H9 (cell line): ENCODE measurements around the gene MAP3K10. TPM values are rescaled to one million over a fixed set of nuclear protein-coding genes. Genes with fewer than 3 reads are reported as not detected.
A peak's percentile ranks its signal among the peaks of the same experiment; 100 is the strongest.

ENCODE experiments used
- DNase-seq: peaks from one replicate; pipeline ENCODE4 v3.0.0-alpha.2; 2017
- H2AFZ ChIP-seq: one replicate; pipeline ENCODE4 v1.6.1; 2013; ENCODE audit warnings: mild to moderate bottlenecking, low read length, control low read depth, moderate library complexity
- H2AK5ac ChIP-seq: 2 replicates; pipeline ENCODE4 v1.6.1; 2013; ENCODE audit warnings: low read length, control low read depth, mixed read lengths; ENCODE audit not compliant: insufficient read length
- H2BK120ac ChIP-seq: one replicate; pipeline ENCODE4 v1.6.1; 2013; ENCODE audit warnings: low read depth, mild to moderate bottlenecking, low read length, control low read depth, inconsistent platforms; ENCODE audit not compliant: poor library complexity, severe bottlenecking
- H2BK12ac ChIP-seq: 2 replicates; pipeline ENCODE4 v1.6.1; 2013; ENCODE audit warnings: low read length, control low read depth, mixed read lengths, low read depth; ENCODE audit not compliant: insufficient read length
- H2BK15ac ChIP-seq: 2 replicates; pipeline ENCODE4 v1.6.1; 2013; ENCODE audit warnings: low read depth, low read length, control low read depth
- H2BK20ac ChIP-seq: one replicate; pipeline ENCODE4 v1.6.1; 2013; ENCODE audit warnings: low read depth, mild to moderate bottlenecking, low read length, control low read depth, inconsistent platforms; ENCODE audit not compliant: poor library complexity, severe bottlenecking
- H2BK5ac ChIP-seq: 2 replicates; pipeline ENCODE4 v1.6.1; 2013; ENCODE audit warnings: low read length, control low read depth, mixed read lengths; ENCODE audit not compliant: insufficient read length
- H3K14ac ChIP-seq: 2 replicates; pipeline ENCODE4 v1.6.1; 2013; ENCODE audit warnings: low read length, control low read depth; ENCODE audit not compliant: insufficient read depth
- H3K18ac ChIP-seq: 2 replicates; pipeline ENCODE4 v1.6.1; 2013; ENCODE audit warnings: low read depth, mild to moderate bottlenecking, mixed read lengths, low read length, control low read depth; ENCODE audit not compliant: insufficient read length
- H3K23ac ChIP-seq: 2 replicates; pipeline ENCODE4 v1.6.1; 2013; ENCODE audit warnings: low read length, control low read depth, mixed read lengths, low read depth; ENCODE audit not compliant: insufficient read length
- H3K23me2 ChIP-seq: 2 replicates; pipeline ENCODE4 v1.6.1; 2013; ENCODE audit warnings: low read depth, mild to moderate bottlenecking, mixed read lengths, low read length, control low read depth; ENCODE audit not compliant: insufficient read length, poor library complexity, severe bottlenecking
- H3K27ac ChIP-seq: 2 replicates; pipeline ENCODE4 v1.5.1; 2013; ENCODE audit warnings: low read length, control low read depth, mixed read lengths, low read depth; ENCODE audit not compliant: insufficient read length
- H3K27me3 ChIP-seq: 2 replicates; pipeline ENCODE4 v1.6.1; 2013; ENCODE audit warnings: low read length, control low read depth, inconsistent platforms; ENCODE audit not compliant: insufficient read depth
- H3K4ac ChIP-seq: 2 replicates; pipeline ENCODE4 v1.6.1; 2013; ENCODE audit warnings: low read depth, mild to moderate bottlenecking, control low read depth, inconsistent platforms, low read length, moderate library complexity
- H3K4me1 ChIP-seq: 2 replicates; pipeline ENCODE4 v1.6.1; 2013; ENCODE audit warnings: low read length, control low read depth, inconsistent platforms; ENCODE audit not compliant: insufficient read depth
- H3K4me2 ChIP-seq: 2 replicates; pipeline ENCODE4 v1.6.1; 2013; ENCODE audit warnings: low read length, control low read depth, mixed read lengths; ENCODE audit not compliant: insufficient read length, insufficient read depth
- H3K56ac ChIP-seq: 2 replicates; pipeline ENCODE4 v1.6.1; 2013; ENCODE audit warnings: low read depth, mild to moderate bottlenecking, mixed read lengths, low read length, control low read depth; ENCODE audit not compliant: insufficient read length
- H3K79me1 ChIP-seq: 2 replicates; pipeline ENCODE4 v1.6.1; 2013; ENCODE audit warnings: low read depth, mild to moderate bottlenecking, moderate library complexity, low read length, control low read depth, inconsistent platforms; ENCODE audit not compliant: insufficient read depth, poor library complexity, severe bottlenecking
- H3K79me2 ChIP-seq: 2 replicates; pipeline ENCODE4 v1.6.1; 2013; ENCODE audit warnings: low read length, control low read depth, inconsistent platforms; ENCODE audit not compliant: insufficient read depth
- H3K9ac ChIP-seq: 2 replicates; pipeline ENCODE4 v1.6.1; 2013; ENCODE audit warnings: low read length, control low read depth, mixed read lengths; ENCODE audit not compliant: insufficient read length; ENCODE audit errors: extremely low read depth
- H3K9me3 ChIP-seq: one replicate; pipeline ENCODE4 v1.6.1; 2013; ENCODE audit warnings: low read depth, low read length, inconsistent platforms; ENCODE audit not compliant: control insufficient read depth
- H3T11ph ChIP-seq: one replicate; pipeline ENCODE4 v1.6.1; 2013; ENCODE audit warnings: mild to moderate bottlenecking, low read length, control low read depth, inconsistent platforms
- H4K20me1 ChIP-seq: one replicate; pipeline ENCODE4 v1.6.1; 2013; ENCODE audit not compliant: control insufficient read depth, insufficient read length, insufficient read depth
- H4K5ac ChIP-seq: 2 replicates; pipeline ENCODE4 v1.6.1; 2013; ENCODE audit warnings: low read depth, mild to moderate bottlenecking, mixed read lengths, low read length, control low read depth; ENCODE audit not compliant: insufficient read length
- H4K8ac ChIP-seq: replicated peaks from 2 replicates; pipeline ENCODE4 v1.6.1; 2013; ENCODE audit warnings: low read length, control low read depth, mixed read lengths, low read depth; ENCODE audit not compliant: insufficient read length
- H4K91ac ChIP-seq: 2 replicates; pipeline ENCODE4 v1.6.1; 2013; ENCODE audit warnings: low read depth, mild to moderate bottlenecking, moderate library complexity, mixed read lengths, low read length, control low read depth; ENCODE audit not compliant: insufficient read length
- H3K27ac Mint-ChIP-seq, 3 experiments: 2 replicates in 2 of 3; 3 replicates in 1 of 3; pipeline ENCODE4 v1.8.0; 2020 to 2021; ENCODE audit warnings: mixed read lengths in 3 of 3, mild to moderate bottlenecking in 1 of 3, moderate library complexity in 1 of 3
- H3K27me3 Mint-ChIP-seq: 2 replicates; pipeline ENCODE4 v1.8.0; 2021; ENCODE audit warnings: low read depth, mild to moderate bottlenecking, moderate library complexity, mixed read lengths
- H3K36me3 Mint-ChIP-seq, 3 experiments: 2 replicates in 2 of 3; 3 replicates in 1 of 3; pipeline ENCODE4 v1.8.0; 2020 to 2021; ENCODE audit warnings: low read depth in 3 of 3, mixed read lengths in 3 of 3; ENCODE audit not compliant: insufficient read depth in 1 of 3
- H3K4me1 Mint-ChIP-seq, 2 experiments: 2 replicates each; pipeline ENCODE4 v1.8.0; 2020; ENCODE audit warnings: mixed read lengths in 2 of 2
- H3K4me3 Mint-ChIP-seq, 2 experiments: 2 replicates in 1 of 2; 3 replicates in 1 of 2; pipeline ENCODE4 v1.8.0; 2020 to 2021; ENCODE audit warnings: mild to moderate bottlenecking in 2 of 2, mixed read lengths in 2 of 2, moderate library complexity in 1 of 2
- H3K9me3 Mint-ChIP-seq, 2 experiments: 2 replicates in 1 of 2; 3 replicates in 1 of 2; pipeline ENCODE4 v1.8.0; 2020; ENCODE audit warnings: mild to moderate bottlenecking in 2 of 2, mixed read lengths in 2 of 2, moderate library complexity in 1 of 2
- CTCF ChIP-seq: fragments of 200-600 bp; sonication (generic); conservative IDR thresholded peaks from 3 replicates; pipeline ENCODE4 v1.8.0; 2021; ENCODE audit warnings: antibody characterized with exemption, mild to moderate bottlenecking
- WGBS: extraction: QIAGEN DNeasy Blood & Tissue Kit; methylation state at CpG from one replicate; pipeline ENCODE4 v1.1.7; 2013; ENCODE audit warnings: missing lambda C conversion rate, low lambda C conversion rate, mixed read lengths; ENCODE audit not compliant: insufficient read length; ENCODE audit errors: extremely low coverage; 5-methylcytosine and 5-hydroxymethylcytosine counted together
- total RNA-seq: library from RNA; stranded (reverse); gene quantifications from 2 replicates; pipeline ENCODE4 v1.2.1, GENCODE V29; 2021

MAP3K10 gene
- total RNA-seq, 1 experiment from 2014 or later: 19.0 TPM

DNA sequence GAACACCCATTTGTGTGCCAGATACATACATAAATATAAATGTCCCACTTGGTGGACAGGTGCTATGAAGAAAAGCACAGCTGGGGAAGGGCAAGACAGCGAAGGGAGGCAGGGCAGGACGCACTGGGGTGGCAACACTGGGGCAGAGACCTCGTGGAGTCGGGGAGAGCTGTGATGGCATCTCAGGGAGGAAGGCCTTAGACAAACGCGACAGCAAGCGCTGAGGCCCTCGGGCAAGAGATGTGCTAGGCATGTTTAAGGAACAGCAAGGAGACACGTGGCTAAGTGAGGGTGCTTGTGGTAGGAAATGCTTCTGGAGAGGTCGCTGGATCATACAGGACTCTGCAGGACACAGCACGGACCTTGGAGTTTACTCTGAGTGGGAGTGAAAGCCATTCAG is 58.6 kb downstream of the MAP3K10 start:
- Histone ChIP-seq H2BK20ac (no peak overlapping the region), H3K79me1 (peaks cover 2% of the 10 kb centered on the region), H3K23me2 (no peaks in the 10 kb centered on the region), H3K14ac (no peak overlapping the region), H4K8ac (no peak overlapping the region), H3K23ac (no peak overlapping the region), H2BK15ac (no peak overlapping the region), H4K5ac (no peak overlapping the region), H2AFZ (no peak overlapping the region), H2BK12ac (no peak overlapping the region), H2BK120ac (no peak overlapping the region), H3K27ac (no peak overlapping the region), H3K9ac (no peak overlapping the region), H3K27me3 (no peaks in the 10 kb centered on the region), H3T11ph (no peak overlapping the region), H2AK5ac (no peak overlapping the region), H2BK5ac (no peak overlapping the region), H3K56ac (no peak overlapping the region), H4K91ac (no peak overlapping the region), H3K79me2 (no peaks in the 10 kb centered on the region; the same call in 1 of the 2 replicates), H3K4ac (no peak overlapping the region), H3K4me1 (peaks cover 2% of the 10 kb centered on the region; the same call in 1 of the 2 replicates), H3K9me3 (no peaks in the 10 kb centered on the region), H4K20me1 (no peaks in the 10 kb centered on the region), H3K18ac (no peak overlapping the region), H3K4me2 (no peak overlapping the region)
- H3K27me3 Mint-ChIP-seq: no peaks in the 10 kb centered on the region
- peak overlapping the region in 2 of 3 experiments; percentile 9 to 68; a peak in 3 of 7 replicates for H3K27ac Mint-ChIP-seq
- no peak for TF ChIP-seq CTCF
- no peak for DNase-seq
- no peak overlapping the region for H3K4me3 Mint-ChIP-seq
- no CpG with 5 or more reads among the region's 11 CpGs for WGBS
- H3K36me3 Mint-ChIP-seq: peaks cover 7 to 39% (median 26%) of the 10 kb centered on the region in 3 experiments
- no peaks in the 10 kb centered on the region for H3K9me3 Mint-ChIP-seq
- H3K4me1 Mint-ChIP-seq: peaks cover 19 to 23% of the 10 kb centered on the region in 2 experiments
